ENCODE results near the gene GMFB. TPM values are rescaled to one million over a fixed set of nuclear protein-coding genes. Genes with fewer than 3 reads are reported as not detected.

The GMFB gene
- total and polyA plus RNA-seq, 2 experiments from 2014 or later: 47.3 to 138 TPM

DNA sequence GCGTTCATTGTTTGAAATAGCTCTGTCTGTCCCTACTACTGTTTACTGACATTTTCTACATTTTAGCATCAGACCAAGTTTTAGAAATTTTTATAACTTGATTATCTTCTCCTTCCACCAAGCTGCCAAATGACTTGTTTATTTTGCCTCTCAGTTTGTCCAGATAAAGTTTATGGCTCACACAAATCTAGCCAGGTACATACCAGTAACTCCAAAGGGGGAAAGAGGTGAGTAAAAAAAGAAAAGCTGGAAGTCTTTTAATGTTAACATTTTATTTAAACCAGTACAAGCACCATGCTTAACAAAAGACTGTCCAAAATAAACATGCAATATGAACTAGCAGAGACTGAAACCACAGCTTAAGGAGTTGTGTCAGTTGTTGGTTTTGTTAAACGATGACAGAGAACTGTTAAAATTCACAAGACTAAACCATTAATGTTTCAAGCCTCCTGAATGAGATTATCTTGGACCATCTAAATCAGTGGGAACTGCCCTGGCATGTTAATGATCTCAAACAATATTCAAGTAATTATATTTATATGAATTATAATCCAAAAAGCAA is 14.5 kb downstream of the GMFB start:
- H3K4me1 ChIP-seq (ENCODE audit: insufficient read depth): peaks cover 17% of the 10 kb centered on the region
- no peaks in the 10 kb centered on the region for H3K9me2 ChIP-seq (replicated peaks; ENCODE audit: insufficient read depth)
- H3K4me3 ChIP-seq: no peak overlapping the region
- H3K79me2 ChIP-seq: peaks cover 4% of the 10 kb centered on the region
- 56% methylated on average over 2 of the region's 2 CpGs for WGBS (ENCODE audit: low lambda C conversion rate, missing lambda C conversion rate)
- no peak overlapping the region for H2AFZ ChIP-seq
- no peaks in the 10 kb centered on the region for H4K20me1 ChIP-seq (ENCODE audit: insufficient read depth, poor library complexity, severe bottlenecking)
- H3K27me3 ChIP-seq: no peaks in the 10 kb centered on the region
- H3K27ac ChIP-seq: peak overlapping the region; percentile 8
- TF ChIP-seq EZH2 (IDR thresholded peaks at IDR 0.05; ENCODE audit: borderline replicate concordance) (no peak), EZH2phosphoT487 (IDR thresholded peaks at IDR 0.05; ENCODE audit: low read depth, severe bottlenecking, unreplicated experiment) (no peak)
- TF ChIP-seq, protein P1, sequence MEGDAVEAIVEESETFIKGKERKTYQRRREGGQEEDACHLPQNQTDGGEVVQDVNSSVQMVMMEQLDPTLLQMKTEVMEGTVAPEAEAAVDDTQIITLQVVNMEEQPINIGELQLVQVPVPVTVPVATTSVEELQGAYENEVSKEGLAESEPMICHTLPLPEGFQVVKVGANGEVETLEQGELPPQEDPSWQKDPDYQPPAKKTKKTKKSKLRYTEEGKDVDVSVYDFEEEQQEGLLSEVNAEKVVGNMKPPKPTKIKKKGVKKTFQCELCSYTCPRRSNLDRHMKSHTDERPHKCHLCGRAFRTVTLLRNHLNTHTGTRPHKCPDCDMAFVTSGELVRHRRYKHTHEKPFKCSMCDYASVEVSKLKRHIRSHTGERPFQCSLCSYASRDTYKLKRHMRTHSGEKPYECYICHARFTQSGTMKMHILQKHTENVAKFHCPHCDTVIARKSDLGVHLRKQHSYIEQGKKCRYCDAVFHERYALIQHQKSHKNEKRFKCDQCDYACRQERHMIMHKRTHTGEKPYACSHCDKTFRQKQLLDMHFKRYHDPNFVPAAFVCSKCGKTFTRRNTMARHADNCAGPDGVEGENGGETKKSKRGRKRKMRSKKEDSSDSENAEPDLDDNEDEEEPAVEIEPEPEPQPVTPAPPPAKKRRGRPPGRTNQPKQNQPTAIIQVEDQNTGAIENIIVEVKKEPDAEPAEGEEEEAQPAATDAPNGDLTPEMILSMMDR (IDR thresholded peaks at IDR 0.05; ENCODE audit: poor library complexity): no peak
- H3K4me2 ChIP-seq: peak overlapping the region; percentile 9
- no peak for DNase-seq (ENCODE audit: low spot score)
- no peaks in the 10 kb centered on the region for H3K36me3 ChIP-seq (replicated peaks; ENCODE audit: insufficient read depth, low read depth)
- H3K9me3 ChIP-seq (ENCODE audit: low read depth): no peaks in the 10 kb centered on the region

DNA sequence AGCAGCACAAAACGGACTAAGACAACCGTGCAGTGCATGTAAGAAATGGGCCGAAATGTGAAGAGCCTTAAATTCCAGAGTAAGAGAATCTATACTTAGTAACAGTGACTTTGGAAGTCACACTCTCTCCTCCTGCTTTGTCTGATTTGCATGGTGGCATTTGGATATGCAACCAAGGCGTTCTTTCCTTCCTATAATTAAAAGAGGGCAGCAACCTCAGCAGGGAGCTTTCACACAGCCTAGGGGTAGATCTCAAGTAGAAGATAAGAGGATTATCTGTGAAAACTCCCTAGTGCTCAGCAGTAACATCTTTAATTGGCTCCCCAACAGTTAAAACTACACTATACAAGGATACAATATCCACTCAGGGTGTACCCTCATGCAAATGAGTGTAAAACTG is 16.5 kb downstream of the GMFB start:
- no peak overlapping the region for H3K4me2 ChIP-seq
- no peaks in the 10 kb centered on the region for H3K27me3 ChIP-seq
- 79% methylated on average over 4 of the region's 4 CpGs for whole genome bisulfite sequencing (ENCODE audit: low lambda C conversion rate, missing lambda C conversion rate)
- no peaks in the 10 kb centered on the region for H3K9me3 ChIP-seq (ENCODE audit: low read depth)
- peaks cover 3% of the 10 kb centered on the region for H3K79me2 ChIP-seq
- no peak overlapping the region for H3K27ac ChIP-seq
- H3K4me3 ChIP-seq: no peak overlapping the region
- no peaks in the 10 kb centered on the region for H3K9me2 ChIP-seq (replicated peaks; ENCODE audit: insufficient read depth)
- TF ChIP-seq EZH2 (IDR thresholded peaks at IDR 0.05; ENCODE audit: borderline replicate concordance) (no peak), EZH2phosphoT487 (IDR thresholded peaks at IDR 0.05; ENCODE audit: low read depth, severe bottlenecking, unreplicated experiment) (no peak)
- TF ChIP-seq, protein P1 (IDR thresholded peaks at IDR 0.05; ENCODE audit: poor library complexity): no peak
- H3K4me1 ChIP-seq (ENCODE audit: insufficient read depth): peaks cover 17% of the 10 kb centered on the region
- no peak overlapping the region for H2AFZ ChIP-seq
- no peaks in the 10 kb centered on the region for H3K36me3 ChIP-seq (replicated peaks; ENCODE audit: insufficient read depth, low read depth)
- no peak for DNase-seq (ENCODE audit: low spot score)
- H4K20me1 ChIP-seq (ENCODE audit: insufficient read depth, poor library complexity, severe bottlenecking): no peaks in the 10 kb centered on the region

DNA sequence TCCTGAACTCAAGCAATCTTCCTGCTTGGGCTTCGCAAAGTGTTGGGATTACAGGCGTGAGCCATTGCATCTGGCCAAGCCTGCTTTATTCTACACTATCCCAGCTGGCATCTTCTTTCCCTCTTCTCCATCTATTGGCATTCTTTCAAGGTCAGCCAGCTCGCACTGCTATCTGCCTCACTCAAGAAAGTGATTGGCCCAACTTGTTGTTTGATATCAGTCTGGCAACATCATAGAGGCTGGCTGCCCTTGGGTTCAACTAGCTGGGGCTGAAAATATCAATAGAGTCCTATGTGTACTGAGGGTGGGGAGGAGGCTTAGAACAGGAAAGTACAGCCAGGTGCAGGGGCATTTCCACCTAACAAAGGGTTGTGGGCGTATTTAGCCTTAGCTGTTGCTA is 17.1 kb downstream of the GMFB start:
- no peaks in the 10 kb centered on the region for H3K79me2 ChIP-seq
- no peaks in the 10 kb centered on the region for H3K36me3 ChIP-seq (replicated peaks; ENCODE audit: insufficient read depth, low read depth)
- TF ChIP-seq, protein P1 (IDR thresholded peaks at IDR 0.05; ENCODE audit: poor library complexity): no peak
- TF ChIP-seq EZH2 (IDR thresholded peaks at IDR 0.05; ENCODE audit: borderline replicate concordance) (no peak), EZH2phosphoT487 (IDR thresholded peaks at IDR 0.05; ENCODE audit: low read depth, severe bottlenecking, unreplicated experiment) (no peak)
- no peak overlapping the region for H3K4me2 ChIP-seq
- no peak for DNase-seq (ENCODE audit: low spot score)
- H3K27ac ChIP-seq: no peak overlapping the region
- no peak overlapping the region for H3K4me3 ChIP-seq
- no peaks in the 10 kb centered on the region for H3K27me3 ChIP-seq
- no peaks in the 10 kb centered on the region for H4K20me1 ChIP-seq (ENCODE audit: insufficient read depth, poor library complexity, severe bottlenecking)
- H3K9me2 ChIP-seq (replicated peaks; ENCODE audit: insufficient read depth): no peaks in the 10 kb centered on the region
- H2AFZ ChIP-seq: no peak overlapping the region
- no peaks in the 10 kb centered on the region for H3K9me3 ChIP-seq (ENCODE audit: low read depth)
- 96% methylated on average over 4 of the region's 4 CpGs for WGBS (ENCODE audit: low lambda C conversion rate, missing lambda C conversion rate)
- peaks cover 17% of the 10 kb centered on the region for H3K4me1 ChIP-seq (ENCODE audit: insufficient read depth)

Measured in hepatocyte (in vitro differentiated cells).